Erythroblast (primary cell): ENCODE results near the gene ZNF662.

ENCODE experiments used
- DNase-seq, 2 experiments: peaks; one replicate each; lab custom pipeline; 2025; lab: John Stamatoyannopoulos, UW
- GATA1 ChIP-seq: IDR thresholded peaks from 2 replicates; pipeline ENCODE4 v1.6.1; 2011; ENCODE audit warnings: low read depth, mild to moderate bottlenecking, control low read depth, low read length, moderate library complexity
- POLR2A ChIP-seq: IDR thresholded peaks from 2 replicates; pipeline ENCODE4 v1.6.1; 2011; ENCODE audit warnings: mild to moderate bottlenecking, low read length

Gene ZNF662

GRCh38 chr3:42898896-42899675 lies 6.9 kb upstream of the ZNF662 start:
- TF ChIP-seq POLR2A (no peak), GATA1 (no peak)
- no peak for DNase-seq

GRCh38 chr3:42900226-42901072 lies 5.5 kb upstream of the ZNF662 start:
- no peak for DNase-seq
- TF ChIP-seq GATA1: no peak

- TF ChIP-seq POLR2A (no peak), GATA1 (no peak)
- DNase-seq: no peak
These were observed 4.9 kb upstream of the ZNF662 start for GRCh38 chr3:42901073-42901415.

- peak in 1 of 2 experiments; percentile 58 for DNase-seq
- TF ChIP-seq GATA1 (no peak), POLR2A (no peak)
These were observed 3.7 kb upstream of the ZNF662 start for GRCh38 chr3:42902257-42902656.

GRCh38 chr3:42904076-42904475 lies 1.9 kb upstream of the ZNF662 start:
- no peak for DNase-seq
- TF ChIP-seq POLR2A: no peak
- TF ChIP-seq GATA1: no peak

GRCh38 chr3:42905740-42906069 lies 237 bp upstream of the ZNF662 start:
- DNase-seq: no peak
- TF ChIP-seq GATA1 (no peak), POLR2A (no peak)

- no peak for DNase-seq
- no peak for TF ChIP-seq GATA1
- no peak for TF ChIP-seq POLR2A
These were observed 874 bp downstream of the ZNF662 start for GRCh38 chr3:42906848-42907183.

- DNase-seq: no peak
- TF ChIP-seq GATA1 (no peak), POLR2A (no peak)
These were observed 2.7 kb downstream of the ZNF662 start for GRCh38 chr3:42908675-42909074.

- no peak for TF ChIP-seq POLR2A
- TF ChIP-seq GATA1: no peak
- no peak for DNase-seq
These were observed 5.6 kb downstream of the ZNF662 start for GRCh38 chr3:42911551-42911950.

- no peak for TF ChIP-seq POLR2A
- no peak for TF ChIP-seq GATA1
- DNase-seq: no peak
These were observed 9.0 kb downstream of the ZNF662 start for GRCh38 chr3:42914771-42915515.

- DNase-seq: no peak
- TF ChIP-seq POLR2A: no peak
- no peak for TF ChIP-seq GATA1
These were observed 17.7 kb downstream of the ZNF662 start for GRCh38 chr3:42923606-42924005.

- no peak for DNase-seq
- TF ChIP-seq GATA1 (no peak), POLR2A (no peak)
These were observed 20.4 kb downstream of the ZNF662 start for GRCh38 chr3:42926310-42926709.

- DNase-seq: no peak
- TF ChIP-seq GATA1 (no peak), POLR2A (no peak)
These were observed 28.2 kb downstream of the ZNF662 start for GRCh38 chr3:42934111-42934510.

GRCh38 chr3:42934910-42935309 lies 29.0 kb downstream of the ZNF662 start:
- no peak for DNase-seq
- TF ChIP-seq GATA1: no peak
- TF ChIP-seq POLR2A: no peak
